Activated T-cell treated with anti-CD3 and anti-CD28 coated beads, Interleukin-2, amount 50 U/mL, for 4 hours (primary cell): ENCODE measurements around the gene GNAT2. TPM values are rescaled to one million over a fixed set of nuclear protein-coding genes. Genes with fewer than 3 reads are reported as not detected.

ENCODE experiments used
- ATAC-seq, 2 donors: fragments of 200-7000 bp; cut with Tn5 transposase; one replicate each; pipeline ENCODE4 v1.10.0; 2021
- DNase-seq: peaks from one replicate; pipeline ENCODE4 v3.0.0-alpha.2; 2020
- H3K27me3 Mint-ChIP-seq: one replicate; pipeline ENCODE4 v1.8.0; 2021; ENCODE audit warnings: low read depth, mixed read lengths
- H3K36me3 Mint-ChIP-seq: one replicate; pipeline ENCODE4 v1.8.0; 2022; ENCODE audit warnings: mixed read lengths; ENCODE audit not compliant: insufficient read depth
- H3K4me1 Mint-ChIP-seq: one replicate; pipeline ENCODE4 v1.8.0; 2021; ENCODE audit warnings: low read depth, mixed read lengths
- H3K4me3 Mint-ChIP-seq: one replicate; pipeline ENCODE4 v1.8.0; 2021; ENCODE audit warnings: mild to moderate bottlenecking, moderate library complexity, mixed read lengths
- H3K9me3 Mint-ChIP-seq: one replicate; pipeline ENCODE4 v1.8.0; 2021; ENCODE audit warnings: mixed read lengths
- total RNA-seq, 3 donors: library from RNA; stranded (reverse); gene quantifications; one replicate each; pipeline ENCODE4 v1.2.1, GENCODE V29; 2021

GNAT2 gene
- total RNA-seq, 3 donors from 2014 or later = 0.19 to 1.1 (median 0.24) TPM

GRCh38 chr1:109625601-109626560 is 6.5 kb upstream of the GNAT2 start:
- no peaks in the 10 kb centered on the region for H3K27me3 Mint-ChIP-seq
- H3K4me3 Mint-ChIP-seq = no peak overlapping the region

GRCh38 chr1:109625176-109625575 is 5.8 kb upstream of the GNAT2 start:
- Mint-ChIP-seq H3K4me1 (peaks cover 37% of the 10 kb centered on the region), H3K4me3 (no peak overlapping the region), H3K36me3 (peaks cover 25% of the 10 kb centered on the region), H3K27me3 (no peaks in the 10 kb centered on the region), H3K9me3 (no peaks in the 10 kb centered on the region)
- ATAC-seq (no peak), DNase-seq (no peak)

More at GRCh38 chr1:109625601-109626560, 6.5 kb upstream of the GNAT2 start:
- peaks cover 37% of the 10 kb centered on the region for H3K4me1 Mint-ChIP-seq
- H3K36me3 Mint-ChIP-seq = peaks cover 25% of the 10 kb centered on the region
- ATAC-seq (no peak), DNase-seq (no peak)
- H3K9me3 Mint-ChIP-seq = no peaks in the 10 kb centered on the region

GRCh38 chr1:109624201-109625010 is 5.0 kb upstream of the GNAT2 start:
- no peaks in the 10 kb centered on the region for H3K9me3 Mint-ChIP-seq
- no peak for DNase-seq
- H3K4me1 Mint-ChIP-seq = peaks cover 39% of the 10 kb centered on the region
- H3K4me3 Mint-ChIP-seq = peak overlapping the region; percentile 19
- ATAC-seq = no peak
- H3K36me3 Mint-ChIP-seq = peaks cover 18% of the 10 kb centered on the region
- H3K27me3 Mint-ChIP-seq = no peaks in the 10 kb centered on the region

GRCh38 chr1:109623601-109624161 is 4.3 kb upstream of the GNAT2 start:
- H3K9me3 Mint-ChIP-seq = no peaks in the 10 kb centered on the region
- ATAC-seq = no peak
- H3K4me1 Mint-ChIP-seq = peaks cover 45% of the 10 kb centered on the region
- DNase-seq = no peak
- H3K4me3 Mint-ChIP-seq = peak overlapping the region; percentile 49
- H3K36me3 Mint-ChIP-seq = peaks cover 17% of the 10 kb centered on the region
- no peaks in the 10 kb centered on the region for H3K27me3 Mint-ChIP-seq

- DNase-seq (no peak), ATAC-seq (no peak)
- H3K36me3 Mint-ChIP-seq = peaks cover 16% of the 10 kb centered on the region
- peaks cover 51% of the 10 kb centered on the region for H3K4me1 Mint-ChIP-seq
- no peaks in the 10 kb centered on the region for H3K9me3 Mint-ChIP-seq
- H3K4me3 Mint-ChIP-seq = peak overlapping the region; percentile 97
- H3K27me3 Mint-ChIP-seq = no peaks in the 10 kb centered on the region
Measured at GRCh38 chr1:109622895-109623294, 3.5 kb upstream of the GNAT2 start.

- H3K9me3 Mint-ChIP-seq = no peaks in the 10 kb centered on the region
- peaks cover 56% of the 10 kb centered on the region for H3K4me1 Mint-ChIP-seq
- no peak for ATAC-seq
- no peaks in the 10 kb centered on the region for H3K27me3 Mint-ChIP-seq
- peak overlapping the region; percentile 97 for H3K4me3 Mint-ChIP-seq
- H3K36me3 Mint-ChIP-seq = peaks cover 10% of the 10 kb centered on the region
- DNase-seq = no peak
Measured at GRCh38 chr1:109622137-109622892, 2.9 kb upstream of the GNAT2 start.

GRCh38 chr1:109621379-109622136 is 2.1 kb upstream of the GNAT2 start:
- Mint-ChIP-seq H3K27me3 (no peaks in the 10 kb centered on the region), H3K9me3 (no peaks in the 10 kb centered on the region), H3K4me1 (peaks cover 64% of the 10 kb centered on the region), H3K36me3 (peaks cover 10% of the 10 kb centered on the region), H3K4me3 (peak overlapping the region; percentile 97)
- ATAC-seq (no peak), DNase-seq (no peak)

GRCh38 chr1:109620841-109621286 is 1.4 kb upstream of the GNAT2 start:
- H3K4me1 Mint-ChIP-seq = peaks cover 70% of the 10 kb centered on the region
- H3K36me3 Mint-ChIP-seq = peaks cover 5% of the 10 kb centered on the region
- ATAC-seq (peak; percentile 92), DNase-seq (peak; percentile 96)
- no peaks in the 10 kb centered on the region for H3K27me3 Mint-ChIP-seq
- H3K9me3 Mint-ChIP-seq = no peaks in the 10 kb centered on the region
- H3K4me3 Mint-ChIP-seq = peak overlapping the region; percentile 97

- DNase-seq (no peak), ATAC-seq (peak in 1 of 2 donors; percentile 0)
- Mint-ChIP-seq H3K9me3 (no peaks in the 10 kb centered on the region), H3K4me1 (peaks cover 70% of the 10 kb centered on the region), H3K27me3 (no peaks in the 10 kb centered on the region), H3K4me3 (peak overlapping the region; percentile 97), H3K36me3 (peaks cover 4% of the 10 kb centered on the region)
Measured at GRCh38 chr1:109620401-109620791, 980 bp upstream of the GNAT2 start.

GRCh38 chr1:109618661-109619575 is 498 bp downstream of the GNAT2 start:
- no peak for DNase-seq
- peaks cover 4% of the 10 kb centered on the region for H3K36me3 Mint-ChIP-seq
- no peak for ATAC-seq
- no peaks in the 10 kb centered on the region for H3K27me3 Mint-ChIP-seq
- H3K4me3 Mint-ChIP-seq = peak overlapping the region; percentile 97
- peaks cover 61% of the 10 kb centered on the region for H3K4me1 Mint-ChIP-seq
- H3K9me3 Mint-ChIP-seq = no peaks in the 10 kb centered on the region

- H3K27me3 Mint-ChIP-seq = no peaks in the 10 kb centered on the region
- ATAC-seq (peak in 1 of 2 donors; percentile 9), DNase-seq (no peak)
- no peak overlapping the region for H3K4me3 Mint-ChIP-seq
- H3K9me3 Mint-ChIP-seq = no peaks in the 10 kb centered on the region
- H3K36me3 Mint-ChIP-seq = peaks cover 4% of the 10 kb centered on the region
- H3K4me1 Mint-ChIP-seq = peaks cover 45% of the 10 kb centered on the region
Measured at GRCh38 chr1:109617291-109617801, 2.1 kb downstream of the GNAT2 start.

GRCh38 chr1:109616391-109616790 is 3.0 kb downstream of the GNAT2 start:
- Mint-ChIP-seq H3K4me1 (peaks cover 37% of the 10 kb centered on the region), H3K27me3 (no peaks in the 10 kb centered on the region), H3K9me3 (no peaks in the 10 kb centered on the region), H3K36me3 (no peaks in the 10 kb centered on the region), H3K4me3 (no peak overlapping the region)
- ATAC-seq = no peak
- no peak for DNase-seq
